Smooth muscle cell (in vitro differentiated cells): ENCODE data around the gene AHCYL2. TPM values are rescaled to one million over a fixed set of nuclear protein-coding genes. Genes with fewer than 3 reads are reported as not detected.
"Not testable (repeated sequence)": the region's sequence is repeated elsewhere in the genome, so short reads cannot be mapped to it uniquely, and the experiment has no call there.

Experiments
- DNase-seq: peaks from one replicate; lab custom pipeline; 2025; ENCODE audit not compliant: unreplicated experiment; lab: John Stamatoyannopoulos, UW
- H2AFZ ChIP-seq: fragments of 200-600 bp; sonication (generic); 2 replicates; pipeline ENCODE4 v1.6.0; 2016; ENCODE audit warnings: antibody characterized with exemption, low read depth, mild to moderate bottlenecking
- H3F3A ChIP-seq: fragments of 200-600 bp; sonication (generic); 2 replicates; pipeline ENCODE4 v1.6.0; 2017; ENCODE audit warnings: antibody characterized with exemption, low read depth
- H3K27ac ChIP-seq: fragments of 200-600 bp; sonication (generic); 2 replicates; pipeline ENCODE4 v1.5.1; 2016; ENCODE audit warnings: low read depth, mild to moderate bottlenecking
- H3K27me3 ChIP-seq: fragments of 200-600 bp; sonication (generic); 2 replicates; pipeline ENCODE4 v1.6.1; 2016; ENCODE audit warnings: low read depth, mild to moderate bottlenecking
- H3K36me3 ChIP-seq: fragments of 200-600 bp; sonication (generic); 2 replicates; pipeline ENCODE4 v1.5.1; 2016; ENCODE audit warnings: low read depth
- H3K4me1 ChIP-seq: fragments of 200-600 bp; sonication (generic); 2 replicates; pipeline ENCODE4 v1.5.1; 2016; ENCODE audit warnings: low read depth
- H3K4me2 ChIP-seq: fragments of 200-600 bp; sonication (generic); 2 replicates; pipeline ENCODE4 v1.6.0; 2016; ENCODE audit warnings: mild to moderate bottlenecking
- H3K4me3 ChIP-seq: fragments of 200-600 bp; sonication (generic); 2 replicates; pipeline ENCODE4 v1.5.1; 2016; ENCODE audit warnings: mild to moderate bottlenecking
- H3K79me2 ChIP-seq: fragments of 200-600 bp; sonication (generic); 2 replicates; pipeline ENCODE4 v1.6.0; 2016; ENCODE audit warnings: low read depth, mild to moderate bottlenecking
- H3K9ac ChIP-seq: fragments of 200-600 bp; sonication (generic); 2 replicates; pipeline ENCODE4 v1.6.0; 2016; ENCODE audit warnings: low read depth
- H3K9me3 ChIP-seq: fragments of 200-600 bp; sonication (generic); replicated peaks from 2 replicates; pipeline ENCODE4 v1.5.1; 2016; ENCODE audit warnings: low read depth
- H4K20me1 ChIP-seq: fragments of 200-600 bp; sonication (generic); 2 replicates; pipeline ENCODE4 v1.6.0; 2016; ENCODE audit warnings: low read depth
- CTCF ChIP-seq: fragments of 200-600 bp; sonication (generic); IDR thresholded peaks from 2 replicates; pipeline ENCODE4 v1.5.1; 2017; ENCODE audit warnings: borderline replicate concordance, mild to moderate bottlenecking, antibody characterized with exemption; ENCODE audit not compliant: insufficient read depth, poor library complexity, severe bottlenecking
- WGBS: methylation state at CpG from one replicate; pipeline ENCODE4 v1.1.7; 2016; ENCODE audit warnings: low lambda C conversion rate; 5-methylcytosine and 5-hydroxymethylcytosine counted together
- polyA plus RNA-seq: library from polyadenylated mRNA; unstranded; fragments of >200 nt; fragmentation: Nextera tagmentation; extraction: Ambion mirVana; gene quantifications from 2 replicates; pipeline ENCODE4 v1.2.1, GENCODE V29; 2016
- total RNA-seq: library from RNA; depleted of rRNA; stranded (reverse); fragments of >200 nt; gene quantifications from 2 replicates; pipeline ENCODE4 v1.2.3, GENCODE V29; 2014

AHCYL2 gene
- total and polyA plus RNA-seq, 2 experiments from 2014 or later, result 6.3 to 7.3 TPM

DNA sequence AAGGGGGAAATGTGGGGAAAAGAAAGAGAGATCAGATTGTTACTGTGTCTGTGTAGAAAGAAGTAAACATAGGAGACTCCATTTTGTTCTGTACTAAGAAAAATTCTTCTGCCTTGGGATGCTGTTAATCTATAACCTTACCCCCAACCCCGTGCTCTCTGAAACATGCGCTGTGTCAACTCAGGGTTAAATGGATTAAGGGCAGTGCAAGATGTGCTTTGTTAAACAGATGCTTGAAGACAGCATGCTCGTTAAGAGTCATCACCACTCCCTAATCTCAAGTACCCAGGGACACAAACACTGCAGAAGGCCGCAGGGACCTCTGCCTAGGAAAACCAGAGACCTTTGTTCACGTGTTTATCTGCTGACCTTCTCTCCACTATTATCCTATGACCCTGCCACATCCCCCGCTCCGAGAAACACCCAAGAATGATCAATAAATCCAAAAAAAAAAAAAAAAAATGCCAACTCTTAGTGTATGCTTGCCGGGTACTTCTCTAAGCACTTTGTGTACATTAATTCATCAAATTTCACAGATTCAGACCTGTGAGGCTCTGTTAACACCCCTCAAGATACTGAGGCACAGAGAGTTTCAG is 7.9 kb upstream of the AHCYL2 start:
- not testable (repeated sequence) for H3K36me3 ChIP-seq, H3K9ac ChIP-seq, H3K27ac ChIP-seq, H2AFZ ChIP-seq, H3F3A ChIP-seq, H3K27me3 ChIP-seq, H3K9me3 ChIP-seq, H4K20me1 ChIP-seq, H3K79me2 ChIP-seq, H3K4me1 ChIP-seq, H3K4me2 ChIP-seq, DNase-seq, H3K4me3 ChIP-seq
- 80% methylated on average over 8 of the region's 8 CpGs for WGBS

DNA sequence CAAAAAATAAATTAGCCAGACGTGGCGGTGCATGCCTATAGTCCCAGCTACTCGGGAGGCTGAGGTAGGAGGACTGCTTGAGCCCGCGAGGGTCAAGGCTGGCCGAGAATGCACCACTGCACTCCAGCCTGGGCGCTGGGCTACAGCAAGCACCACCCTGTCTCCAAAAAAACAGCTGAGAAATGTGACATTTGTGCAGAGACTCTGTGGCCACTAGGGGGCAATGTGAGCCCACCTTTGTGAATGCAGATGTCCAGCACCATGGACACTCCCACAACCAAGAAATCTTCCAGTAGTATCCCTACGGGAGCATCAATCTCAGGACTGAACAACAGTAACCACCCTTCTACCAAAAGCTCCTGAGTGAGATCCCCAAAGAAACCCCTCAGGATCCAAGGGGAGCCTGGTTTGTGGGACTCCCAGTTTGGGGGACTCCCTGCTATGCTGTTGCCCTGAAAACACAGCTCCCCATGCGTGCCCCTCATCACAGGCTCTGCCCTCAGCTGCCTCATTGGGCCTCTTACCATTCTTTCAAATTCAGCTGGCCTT is 6.2 kb upstream of the AHCYL2 start:
- no peak overlapping the region for H3K4me2 ChIP-seq
- H3K9me3 ChIP-seq, result no peaks in the 10 kb centered on the region
- no peaks in the 10 kb centered on the region for H3K27me3 ChIP-seq
- no peaks in the 10 kb centered on the region for H3K36me3 ChIP-seq
- no peak overlapping the region for H2AFZ ChIP-seq
- no peak overlapping the region for H3K27ac ChIP-seq
- WGBS, result 17% methylated on average over 9 of the region's 9 CpGs
- H3K9ac ChIP-seq, result no peak overlapping the region
- DNase-seq, result peak; percentile 33
- H4K20me1 ChIP-seq, result no peaks in the 10 kb centered on the region
- H3K79me2 ChIP-seq, result no peaks in the 10 kb centered on the region
- H3F3A ChIP-seq, result no peaks in the 10 kb centered on the region
- no peak overlapping the region for H3K4me3 ChIP-seq
- peak; percentile 89 for TF ChIP-seq CTCF
- no peaks in the 10 kb centered on the region for H3K4me1 ChIP-seq

DNA sequence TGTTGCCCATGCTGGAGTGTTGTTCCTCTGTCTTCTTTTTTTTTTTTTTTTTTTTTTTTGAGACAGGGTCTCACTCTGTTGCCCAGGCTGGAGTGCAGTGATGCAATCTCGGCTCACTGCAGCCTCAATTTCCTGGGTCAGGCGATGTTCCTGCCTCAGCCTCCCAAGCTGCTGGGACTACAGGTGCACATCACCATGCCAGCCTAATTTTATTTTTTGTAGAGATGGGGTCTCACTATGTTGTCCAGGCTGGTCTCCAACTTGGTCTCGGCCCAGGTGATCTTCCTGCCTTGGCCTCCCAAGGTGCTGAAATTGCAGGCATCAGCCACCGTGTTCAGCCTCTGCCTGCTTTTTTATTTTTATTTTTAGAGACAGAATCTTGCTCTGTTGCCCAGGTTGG is 5.7 kb upstream of the AHCYL2 start:
- H3K27ac ChIP-seq, H3K4me2 ChIP-seq, H3K4me3 ChIP-seq, H3K36me3 ChIP-seq, H3F3A ChIP-seq, H3K9me3 ChIP-seq, H2AFZ ChIP-seq, H4K20me1 ChIP-seq, H3K79me2 ChIP-seq, H3K4me1 ChIP-seq, H3K27me3 ChIP-seq, H3K9ac ChIP-seq, DNase-seq: not testable (repeated sequence)
- WGBS, result 96% methylated on average over 3 of the region's 4 CpGs

GRCh38 chr7:129222064-129222463 is 2.8 kb upstream of the AHCYL2 start:
- H3K9me3 ChIP-seq, result no peaks in the 10 kb centered on the region
- no peaks in the 10 kb centered on the region for H3K27me3 ChIP-seq
- WGBS, result 50% methylated on average over 4 of the region's 4 CpGs

More at GRCh38 chr7:129222064-129222463, 2.8 kb upstream of the AHCYL2 start:
- no peaks in the 10 kb centered on the region for H3K36me3 ChIP-seq
- H3K79me2 ChIP-seq, result no peaks in the 10 kb centered on the region
- H3K4me3 ChIP-seq, result no peak overlapping the region
- no peak overlapping the region for H2AFZ ChIP-seq
- H3K27ac ChIP-seq, result no peak overlapping the region
- no peak overlapping the region for H3K4me2 ChIP-seq
- peaks cover 18% of the 10 kb centered on the region for H3K4me1 ChIP-seq
- no peaks in the 10 kb centered on the region for H4K20me1 ChIP-seq
- TF ChIP-seq CTCF, result no peak
- no peak overlapping the region for H3K9ac ChIP-seq
- no peaks in the 10 kb centered on the region for H3F3A ChIP-seq
- no peak for DNase-seq
